AG09309 (cell line): ENCODE data around the gene DHRSX.
A peak's percentile ranks its signal among the peaks of the same experiment; 100 is the strongest.
"Not testable (repeated sequence)": the region's sequence is repeated elsewhere in the genome, so short reads cannot be mapped to it uniquely, and the experiment has no call there.

Experiments
- DNase-seq: peaks from one replicate; pipeline ENCODE4 v3.0.0-alpha.2; 2010; ENCODE audit warnings: low read depth
- H3K4me3 ChIP-seq: 2 replicates; pipeline ENCODE4 v1.5.1; 2011; ENCODE audit warnings: mild to moderate bottlenecking, low read depth, low read length, moderate library complexity; ENCODE audit not compliant: control insufficient read depth
- TF ChIP-seq, protein P1 (sequence below): IDR thresholded peaks from 2 replicates; pipeline ENCODE4 v1.5.1; 2011; ENCODE audit warnings: mild to moderate bottlenecking, low read depth, low read length, inconsistent platforms; ENCODE audit not compliant: insufficient read depth, control insufficient read depth; ENCODE audit errors: missing control alignments

DHRSX gene

DNA sequence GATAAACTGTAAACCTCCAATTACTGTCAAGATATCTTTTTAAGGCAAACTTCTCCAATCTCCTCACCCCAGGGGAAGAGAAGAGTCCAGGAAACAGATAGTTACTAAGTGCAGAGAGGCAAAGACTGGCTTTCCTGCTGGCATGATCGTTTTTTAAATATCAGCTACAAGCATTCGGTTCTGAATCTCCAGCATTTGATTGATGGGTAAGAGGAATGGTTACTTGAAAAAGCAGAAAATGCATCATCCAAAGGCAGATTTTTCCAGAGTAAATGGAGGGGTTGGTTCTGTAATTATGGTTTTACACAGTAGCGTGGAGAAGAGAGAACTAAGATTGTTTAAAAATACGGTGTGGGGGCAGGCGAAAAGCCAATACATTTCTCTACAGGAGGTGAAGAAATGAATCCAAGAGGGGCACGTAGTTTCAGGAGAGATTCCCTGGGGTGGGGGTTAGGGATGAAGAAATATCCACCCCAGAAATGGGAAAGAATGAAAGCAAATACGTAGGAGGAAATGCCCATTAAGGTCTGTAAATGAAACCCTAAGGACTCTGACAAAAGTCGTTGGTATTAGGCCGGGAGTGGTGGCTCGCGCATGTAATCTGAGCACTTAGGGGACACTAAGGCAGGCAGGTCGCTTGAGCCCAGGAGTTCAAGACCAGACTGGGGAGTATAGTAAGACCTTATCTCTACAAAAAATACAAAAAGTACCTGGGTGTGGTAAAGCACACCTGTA is 248.3 kb downstream of the DHRSX start:
- DNase-seq: no peak
- TF ChIP-seq, protein P1, sequence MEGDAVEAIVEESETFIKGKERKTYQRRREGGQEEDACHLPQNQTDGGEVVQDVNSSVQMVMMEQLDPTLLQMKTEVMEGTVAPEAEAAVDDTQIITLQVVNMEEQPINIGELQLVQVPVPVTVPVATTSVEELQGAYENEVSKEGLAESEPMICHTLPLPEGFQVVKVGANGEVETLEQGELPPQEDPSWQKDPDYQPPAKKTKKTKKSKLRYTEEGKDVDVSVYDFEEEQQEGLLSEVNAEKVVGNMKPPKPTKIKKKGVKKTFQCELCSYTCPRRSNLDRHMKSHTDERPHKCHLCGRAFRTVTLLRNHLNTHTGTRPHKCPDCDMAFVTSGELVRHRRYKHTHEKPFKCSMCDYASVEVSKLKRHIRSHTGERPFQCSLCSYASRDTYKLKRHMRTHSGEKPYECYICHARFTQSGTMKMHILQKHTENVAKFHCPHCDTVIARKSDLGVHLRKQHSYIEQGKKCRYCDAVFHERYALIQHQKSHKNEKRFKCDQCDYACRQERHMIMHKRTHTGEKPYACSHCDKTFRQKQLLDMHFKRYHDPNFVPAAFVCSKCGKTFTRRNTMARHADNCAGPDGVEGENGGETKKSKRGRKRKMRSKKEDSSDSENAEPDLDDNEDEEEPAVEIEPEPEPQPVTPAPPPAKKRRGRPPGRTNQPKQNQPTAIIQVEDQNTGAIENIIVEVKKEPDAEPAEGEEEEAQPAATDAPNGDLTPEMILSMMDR: no peak
- no peak overlapping the region for H3K4me3 ChIP-seq

DNA sequence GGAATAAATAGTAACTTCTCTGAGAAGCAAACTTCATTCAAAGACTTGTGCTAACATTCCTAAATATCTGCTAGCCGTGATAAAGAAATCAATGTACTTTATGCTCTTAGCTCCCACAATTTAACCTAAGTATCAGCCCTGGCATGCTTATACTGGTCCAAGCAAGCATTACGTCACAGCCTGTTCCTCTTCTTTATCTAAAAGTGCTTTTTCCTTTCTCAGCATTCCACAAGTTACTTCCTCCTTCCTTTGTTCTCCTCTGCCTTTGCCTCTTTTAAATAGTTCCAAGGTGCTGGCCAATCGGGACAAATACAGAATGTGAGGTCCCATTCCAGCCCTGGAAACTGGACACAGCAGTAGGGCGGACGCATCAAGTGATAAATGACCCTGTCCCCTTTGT is 249.6 kb downstream of the DHRSX start:
- no peak overlapping the region for H3K4me3 ChIP-seq
- no peak for DNase-seq

DNA sequence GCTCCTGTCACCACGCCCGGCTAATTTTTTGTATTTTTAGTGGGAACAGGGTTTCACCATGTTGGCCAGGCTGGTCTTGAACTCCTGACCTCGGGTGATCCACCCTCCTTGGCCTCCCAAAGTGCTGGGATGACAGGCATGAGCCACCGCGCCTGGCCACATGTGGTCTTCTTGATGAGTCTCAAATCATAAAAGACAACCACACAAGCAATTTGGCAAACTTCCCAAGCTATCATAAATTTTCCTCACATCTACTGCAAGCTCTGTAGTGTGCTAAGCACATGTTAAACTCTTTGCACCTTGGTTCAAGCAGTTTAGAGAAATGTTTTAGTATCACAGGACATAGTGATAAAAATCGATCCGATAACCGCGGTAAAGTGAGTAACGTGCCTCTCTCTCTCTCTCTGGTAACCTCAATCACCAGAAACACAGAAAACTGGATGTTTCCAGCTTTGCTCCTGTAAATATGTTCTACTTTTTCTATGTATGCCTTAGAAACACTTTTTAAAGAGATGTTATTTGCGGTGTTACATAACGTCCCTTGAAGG is 256.8 kb downstream of the DHRSX start:
- no peak overlapping the region for H3K4me3 ChIP-seq
- TF ChIP-seq, protein P1: no peak
- DNase-seq: peak; percentile 27

More for the DNA sequence above, 249.6 kb downstream of the DHRSX start:
- TF ChIP-seq, protein P1: no peak

DNA sequence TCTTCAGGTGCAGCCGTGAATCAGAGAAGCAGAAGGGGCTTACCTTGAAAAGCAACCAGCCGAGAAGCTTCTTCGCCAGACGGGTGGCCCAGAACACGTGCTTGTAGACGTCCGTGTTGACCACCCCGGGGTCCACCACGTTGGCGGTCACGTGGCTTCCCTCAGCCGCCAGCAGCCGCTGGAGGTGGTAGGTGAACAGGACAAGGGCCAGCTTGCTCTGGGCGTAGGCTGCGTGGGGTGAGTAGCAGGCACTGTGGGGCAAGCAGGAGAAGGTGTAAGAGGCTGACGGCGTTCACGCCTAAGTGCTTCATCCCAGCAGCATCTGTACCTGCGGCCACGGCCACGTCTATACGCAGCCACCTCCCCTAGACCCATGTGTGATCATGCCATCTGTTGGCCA is 257.8 kb downstream of the DHRSX start:
- no peak for DNase-seq
- TF ChIP-seq, protein P1: no peak

DNA sequence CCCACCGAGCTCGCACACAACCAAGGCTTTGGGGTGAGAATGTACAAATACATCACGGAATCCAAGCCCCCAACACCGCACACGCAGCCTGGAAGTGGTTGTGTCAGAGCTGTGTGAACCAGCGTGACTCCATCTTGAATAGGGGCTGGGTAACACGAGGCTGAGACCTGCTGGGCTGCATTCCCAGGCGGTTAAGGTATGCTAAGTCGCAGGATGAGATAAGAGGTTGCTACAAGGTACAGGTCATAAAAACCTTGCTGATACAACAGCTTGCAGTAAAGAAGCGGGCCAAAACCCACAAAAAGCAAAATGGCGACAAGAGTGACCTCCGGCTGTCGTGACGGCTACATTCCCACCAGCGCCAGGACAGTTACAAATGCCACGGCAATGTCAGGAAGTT is 258.4 kb downstream of the DHRSX start:
- H3K4me3 ChIP-seq: no peak overlapping the region
- TF ChIP-seq, protein P1: no peak
- no peak for DNase-seq

More for the DNA sequence above, 257.8 kb downstream of the DHRSX start:
- H3K4me3 ChIP-seq: no peak overlapping the region

DNA sequence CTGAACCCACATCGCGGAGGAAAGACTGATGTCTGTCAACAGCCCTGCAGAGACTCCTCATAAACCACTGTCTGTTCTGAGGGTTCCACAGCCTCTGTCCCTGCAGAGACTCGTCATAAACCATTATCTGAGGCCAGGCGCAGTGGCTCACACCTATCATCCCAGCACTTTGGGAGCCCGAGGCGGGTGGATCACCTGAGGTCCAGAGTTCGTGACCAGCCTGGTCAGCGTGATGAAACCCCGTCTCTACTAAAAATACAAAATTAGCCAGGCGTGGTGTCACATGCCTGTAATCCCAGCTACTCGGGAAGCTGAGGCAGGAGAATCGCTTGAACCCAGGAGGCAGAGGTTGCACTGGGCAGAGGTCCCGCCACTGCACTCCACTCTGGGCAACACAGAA is 259.3 kb downstream of the DHRSX start:
- not testable (repeated sequence) for H3K4me3 ChIP-seq, DNase-seq

DNA sequence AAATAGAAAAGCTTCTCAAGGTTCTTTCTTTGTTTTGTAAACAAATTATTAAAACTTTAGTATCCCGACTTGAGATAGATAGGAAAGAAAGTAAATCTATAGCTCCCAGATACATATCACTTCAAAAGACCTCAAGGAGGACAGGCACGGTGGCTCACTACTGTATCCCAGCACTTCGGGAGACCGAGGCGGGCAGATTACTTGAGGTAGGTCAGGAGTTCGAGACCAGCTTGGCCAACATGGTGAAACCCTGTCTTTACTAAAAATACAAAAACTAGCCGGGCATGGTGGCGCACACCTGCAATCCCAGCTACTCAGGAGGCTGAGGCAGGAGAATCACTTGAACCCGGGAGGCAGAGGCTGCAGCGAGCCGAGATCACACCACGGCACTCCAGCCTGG is 260.0 kb downstream of the DHRSX start:
- DNase-seq, H3K4me3 ChIP-seq: not testable (repeated sequence)
